ENCODE data around the gene RADIL. TPM values are rescaled to one million over a fixed set of nuclear protein-coding genes. Genes with fewer than 3 reads are reported as not detected.

RADIL gene
- total and polyA plus RNA-seq, 2 of the 13 experiments (the other 11 are each of a cell fraction or from before 2014, with no cell fraction given): 0.05 to 0.09 TPM

GRCh38 chr7:4861673-4862072, 21.8 kb downstream of the RADIL start, which contains the start of gene PAPOLB (continued):
- TF ChIP-seq, protein P1, sequence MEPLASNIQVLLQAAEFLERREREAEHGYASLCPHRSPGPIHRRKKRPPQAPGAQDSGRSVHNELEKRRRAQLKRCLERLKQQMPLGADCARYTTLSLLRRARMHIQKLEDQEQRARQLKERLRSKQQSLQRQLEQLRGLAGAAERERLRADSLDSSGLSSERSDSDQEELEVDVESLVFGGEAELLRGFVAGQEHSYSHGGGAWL (CRISPR knock-in tag; IDR thresholded peaks at IDR 0.05): no peak
- TF ChIP-seq ZNF773 (CRISPR knock-in tag; IDR thresholded peaks at IDR 0.05; ENCODE audit: borderline replicate concordance): no peak
- no peak for TF ChIP-seq ZNF547 (CRISPR knock-in tag; IDR thresholded peaks at IDR 0.05)
- TF ChIP-seq, protein P2, sequence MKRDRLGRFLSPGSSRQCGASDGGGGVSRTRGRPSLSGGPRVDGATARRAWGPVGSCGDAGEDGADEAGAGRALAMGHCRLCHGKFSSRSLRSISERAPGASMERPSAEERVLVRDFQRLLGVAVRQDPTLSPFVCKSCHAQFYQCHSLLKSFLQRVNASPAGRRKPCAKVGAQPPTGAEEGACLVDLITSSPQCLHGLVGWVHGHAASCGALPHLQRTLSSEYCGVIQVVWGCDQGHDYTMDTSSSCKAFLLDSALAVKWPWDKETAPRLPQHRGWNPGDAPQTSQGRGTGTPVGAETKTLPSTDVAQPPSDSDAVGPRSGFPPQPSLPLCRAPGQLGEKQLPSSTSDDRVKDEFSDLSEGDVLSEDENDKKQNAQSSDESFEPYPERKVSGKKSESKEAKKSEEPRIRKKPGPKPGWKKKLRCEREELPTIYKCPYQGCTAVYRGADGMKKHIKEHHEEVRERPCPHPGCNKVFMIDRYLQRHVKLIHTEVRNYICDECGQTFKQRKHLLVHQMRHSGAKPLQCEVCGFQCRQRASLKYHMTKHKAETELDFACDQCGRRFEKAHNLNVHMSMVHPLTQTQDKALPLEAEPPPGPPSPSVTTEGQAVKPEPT (CRISPR knock-in tag; IDR thresholded peaks at IDR 0.05; ENCODE audit: low read depth): no peak
- TF ChIP-seq, protein P3, sequence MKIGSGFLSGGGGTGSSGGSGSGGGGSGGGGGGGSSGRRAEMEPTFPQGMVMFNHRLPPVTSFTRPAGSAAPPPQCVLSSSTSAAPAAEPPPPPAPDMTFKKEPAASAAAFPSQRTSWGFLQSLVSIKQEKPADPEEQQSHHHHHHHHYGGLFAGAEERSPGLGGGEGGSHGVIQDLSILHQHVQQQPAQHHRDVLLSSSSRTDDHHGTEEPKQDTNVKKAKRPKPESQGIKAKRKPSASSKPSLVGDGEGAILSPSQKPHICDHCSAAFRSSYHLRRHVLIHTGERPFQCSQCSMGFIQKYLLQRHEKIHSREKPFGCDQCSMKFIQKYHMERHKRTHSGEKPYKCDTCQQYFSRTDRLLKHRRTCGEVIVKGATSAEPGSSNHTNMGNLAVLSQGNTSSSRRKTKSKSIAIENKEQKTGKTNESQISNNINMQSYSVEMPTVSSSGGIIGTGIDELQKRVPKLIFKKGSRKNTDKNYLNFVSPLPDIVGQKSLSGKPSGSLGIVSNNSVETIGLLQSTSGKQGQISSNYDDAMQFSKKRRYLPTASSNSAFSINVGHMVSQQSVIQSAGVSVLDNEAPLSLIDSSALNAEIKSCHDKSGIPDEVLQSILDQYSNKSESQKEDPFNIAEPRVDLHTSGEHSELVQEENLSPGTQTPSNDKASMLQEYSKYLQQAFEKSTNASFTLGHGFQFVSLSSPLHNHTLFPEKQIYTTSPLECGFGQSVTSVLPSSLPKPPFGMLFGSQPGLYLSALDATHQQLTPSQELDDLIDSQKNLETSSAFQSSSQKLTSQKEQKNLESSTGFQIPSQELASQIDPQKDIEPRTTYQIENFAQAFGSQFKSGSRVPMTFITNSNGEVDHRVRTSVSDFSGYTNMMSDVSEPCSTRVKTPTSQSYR (CRISPR knock-in tag; IDR thresholded peaks at IDR 0.05; ENCODE audit: borderline replicate concordance): no peak
- TF ChIP-seq THYN1 (CRISPR knock-in tag; IDR thresholded peaks at IDR 0.05; ENCODE audit: borderline replicate concordance, low read depth): no peak
- no peak for TF ChIP-seq SATB2 (CRISPR knock-in tag; IDR thresholded peaks at IDR 0.05)
- TF ChIP-seq, protein P4, sequence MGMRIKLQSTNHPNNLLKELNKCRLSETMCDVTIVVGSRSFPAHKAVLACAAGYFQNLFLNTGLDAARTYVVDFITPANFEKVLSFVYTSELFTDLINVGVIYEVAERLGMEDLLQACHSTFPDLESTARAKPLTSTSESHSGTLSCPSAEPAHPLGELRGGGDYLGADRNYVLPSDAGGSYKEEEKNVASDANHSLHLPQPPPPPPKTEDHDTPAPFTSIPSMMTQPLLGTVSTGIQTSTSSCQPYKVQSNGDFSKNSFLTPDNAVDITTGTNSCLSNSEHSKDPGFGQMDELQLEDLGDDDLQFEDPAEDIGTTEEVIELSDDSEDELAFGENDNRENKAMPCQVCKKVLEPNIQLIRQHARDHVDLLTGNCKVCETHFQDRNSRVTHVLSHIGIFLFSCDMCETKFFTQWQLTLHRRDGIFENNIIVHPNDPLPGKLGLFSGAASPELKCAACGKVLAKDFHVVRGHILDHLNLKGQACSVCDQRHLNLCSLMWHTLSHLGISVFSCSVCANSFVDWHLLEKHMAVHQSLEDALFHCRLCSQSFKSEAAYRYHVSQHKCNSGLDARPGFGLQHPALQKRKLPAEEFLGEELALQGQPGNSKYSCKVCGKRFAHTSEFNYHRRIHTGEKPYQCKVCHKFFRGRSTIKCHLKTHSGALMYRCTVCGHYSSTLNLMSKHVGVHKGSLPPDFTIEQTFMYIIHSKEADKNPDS (CRISPR knock-in tag; IDR thresholded peaks at IDR 0.05): no peak
- TF ChIP-seq MED1 (CRISPR knock-in tag; IDR thresholded peaks at IDR 0.05): no peak
- TF ChIP-seq ZNF598 (CRISPR knock-in tag; IDR thresholded peaks at IDR 0.05; ENCODE audit: borderline replicate concordance): no peak
